ENCODE data around the gene BRI3.

DNA sequence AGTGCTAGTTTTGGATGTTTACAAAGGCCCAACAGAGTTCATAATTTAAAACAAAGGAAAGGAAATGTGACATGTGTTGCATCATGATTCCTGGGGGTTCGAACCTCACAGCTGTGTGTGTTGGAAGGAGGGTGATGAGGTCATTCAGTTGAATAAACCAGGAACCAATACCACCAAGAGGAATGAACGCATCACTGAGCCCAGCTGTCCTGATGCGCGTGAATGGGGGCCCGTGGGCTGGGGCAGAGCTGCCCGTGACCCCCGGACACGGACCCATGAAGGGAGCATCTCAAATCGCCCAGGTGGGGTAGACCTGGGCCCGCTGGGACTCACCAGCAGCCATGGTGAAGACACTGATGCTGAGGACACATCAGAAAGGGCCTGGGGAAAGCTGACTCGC is 33.0 kb downstream of the BRI3 start:
- no peak for TF ChIP-seq POLR2A (IDR thresholded peaks at IDR 0.05)
- TF ChIP-seq, protein P1, sequence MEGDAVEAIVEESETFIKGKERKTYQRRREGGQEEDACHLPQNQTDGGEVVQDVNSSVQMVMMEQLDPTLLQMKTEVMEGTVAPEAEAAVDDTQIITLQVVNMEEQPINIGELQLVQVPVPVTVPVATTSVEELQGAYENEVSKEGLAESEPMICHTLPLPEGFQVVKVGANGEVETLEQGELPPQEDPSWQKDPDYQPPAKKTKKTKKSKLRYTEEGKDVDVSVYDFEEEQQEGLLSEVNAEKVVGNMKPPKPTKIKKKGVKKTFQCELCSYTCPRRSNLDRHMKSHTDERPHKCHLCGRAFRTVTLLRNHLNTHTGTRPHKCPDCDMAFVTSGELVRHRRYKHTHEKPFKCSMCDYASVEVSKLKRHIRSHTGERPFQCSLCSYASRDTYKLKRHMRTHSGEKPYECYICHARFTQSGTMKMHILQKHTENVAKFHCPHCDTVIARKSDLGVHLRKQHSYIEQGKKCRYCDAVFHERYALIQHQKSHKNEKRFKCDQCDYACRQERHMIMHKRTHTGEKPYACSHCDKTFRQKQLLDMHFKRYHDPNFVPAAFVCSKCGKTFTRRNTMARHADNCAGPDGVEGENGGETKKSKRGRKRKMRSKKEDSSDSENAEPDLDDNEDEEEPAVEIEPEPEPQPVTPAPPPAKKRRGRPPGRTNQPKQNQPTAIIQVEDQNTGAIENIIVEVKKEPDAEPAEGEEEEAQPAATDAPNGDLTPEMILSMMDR (IDR thresholded peaks at IDR 0.05), result no peak
